Activated gamma-delta T cell (primary cell): Measurements from ENCODE around the gene RNPS1.
A peak's percentile ranks its signal among the peaks of the same experiment; 100 is the strongest.
"Not testable (repeated sequence)": the region's sequence is repeated elsewhere in the genome, so short reads cannot be mapped to it uniquely, and the experiment has no call there.

Experiments used
- DNase-seq: peaks from one replicate; lab custom pipeline; 2025; lab: John Stamatoyannopoulos, UW

Gene RNPS1

GRCh38 chr16:2257726-2258125 is 10.2 kb downstream of the RNPS1 start:
- no peak for DNase-seq

DNA sequence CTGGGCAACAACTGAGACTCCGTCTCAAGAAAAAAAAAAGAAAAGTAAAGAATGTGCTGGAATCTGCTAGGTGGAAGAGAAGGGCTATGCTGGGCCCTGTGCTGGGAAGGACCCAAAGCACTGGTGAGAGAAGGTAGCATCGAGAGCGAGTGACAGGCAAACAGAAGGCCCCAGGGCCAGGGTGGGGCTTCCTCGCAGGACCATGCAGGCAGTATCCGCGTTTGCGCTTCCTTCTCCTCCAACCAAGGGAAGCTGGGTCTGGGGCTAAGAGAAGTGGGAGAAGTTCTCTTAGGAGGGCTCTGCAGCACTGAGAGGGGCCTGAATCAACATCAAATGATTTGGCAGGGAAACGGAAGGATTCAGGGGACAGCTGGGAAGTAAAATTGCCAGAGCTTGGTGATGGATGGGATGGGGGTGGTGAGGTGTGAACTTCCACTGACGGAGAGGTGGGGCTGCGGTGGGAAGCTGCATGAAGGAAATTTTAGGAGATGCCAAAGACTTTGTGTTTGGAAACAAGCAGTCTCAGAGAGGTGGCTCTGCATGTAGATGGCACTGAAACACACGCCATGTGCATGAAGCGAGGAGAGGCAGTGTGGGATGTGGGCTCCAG is 11.3 kb downstream of the RNPS1 start:
- no peak for DNase-seq

GRCh38 chr16:2253293-2253692 is 14.6 kb downstream of the RNPS1 start:
- DNase-seq, result no peak

- no peak for DNase-seq
These were observed 15.1 kb downstream of the RNPS1 start for GRCh38 chr16:2252806-2253148.

DNA sequence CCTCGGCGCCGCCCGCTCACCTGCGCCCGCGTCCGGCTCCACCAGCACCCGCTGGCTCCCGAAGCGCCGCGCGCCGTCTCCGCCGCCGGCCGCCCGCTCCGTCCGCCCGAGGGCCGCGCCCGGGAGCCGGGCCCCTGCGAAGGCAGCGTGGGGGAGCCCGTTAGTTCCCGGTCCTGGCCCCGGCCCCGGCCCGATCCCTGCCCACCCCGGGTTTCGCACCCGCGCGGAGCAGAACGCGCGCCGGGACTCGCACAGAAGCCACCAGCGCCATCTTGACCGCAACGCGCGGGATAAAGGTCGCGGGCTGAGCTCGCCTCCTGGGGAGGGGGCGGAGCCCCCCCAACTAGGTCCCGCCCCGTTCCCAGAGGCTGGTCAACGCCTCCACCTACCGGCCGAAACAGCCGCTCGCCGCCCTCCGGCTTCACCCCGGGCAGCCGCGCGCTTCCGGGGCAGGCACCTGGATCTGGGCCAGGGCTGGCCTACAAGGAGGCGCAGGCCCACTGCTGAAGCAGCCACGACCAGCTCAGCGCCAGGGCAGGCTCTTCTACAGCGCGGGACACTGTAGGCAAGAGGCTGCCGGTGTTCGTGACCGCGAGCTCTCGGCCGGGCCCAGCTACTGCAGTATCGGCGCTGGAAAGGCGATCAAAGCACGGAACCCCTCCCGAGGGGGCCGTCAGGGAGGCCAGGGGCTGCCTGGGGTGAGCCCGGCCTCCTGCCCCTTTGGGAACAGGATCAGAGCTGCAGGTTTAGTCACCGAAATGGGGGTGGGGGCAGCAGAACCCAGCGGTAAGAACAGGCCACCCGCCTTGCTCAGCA is 16.4 kb downstream of the RNPS1 start, which contains the start of gene ECI1:
Gene ECI1, minus strand, starts transcription at position 292 of the 816 bp plus-strand sequence. Its CDS starts 21 bp downstream, at position 271.
- DNase-seq, result peak; percentile 69

DNA sequence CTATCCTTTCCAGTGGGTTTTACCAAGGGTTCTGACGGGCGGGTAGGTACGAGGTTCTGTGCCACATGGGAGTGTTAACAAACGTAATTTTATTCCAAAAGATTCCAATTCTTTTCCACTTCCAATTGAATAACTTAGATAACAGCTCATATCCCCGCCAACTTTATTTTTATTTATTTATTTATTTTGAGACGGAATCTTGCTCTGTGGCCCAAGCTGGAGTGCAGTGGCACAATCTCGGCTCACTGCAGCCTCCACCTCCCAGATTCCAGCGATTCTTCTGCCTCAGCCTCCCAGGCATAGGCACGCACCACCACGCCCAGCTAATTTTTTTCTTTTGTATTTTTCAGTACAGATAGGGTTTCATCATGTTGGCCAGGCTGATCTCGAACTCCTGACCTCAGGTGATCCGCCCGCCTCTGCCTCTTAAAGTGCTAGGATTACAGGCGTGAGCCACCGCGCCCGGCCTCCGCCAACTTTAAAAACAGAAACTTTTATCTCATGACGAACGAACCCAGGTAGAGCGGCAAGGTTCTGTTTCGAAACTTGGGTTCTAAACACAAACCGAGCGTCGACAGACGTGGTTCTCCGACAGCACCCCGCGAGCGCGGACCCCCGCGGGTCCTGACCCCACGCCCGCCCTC is 17.2 kb downstream of the RNPS1 start:
- DNase-seq, result no peak

- DNase-seq, result no peak
These were observed 21.5 kb downstream of the RNPS1 start for GRCh38 chr16:2246301-2246885.

GRCh38 chr16:2244926-2245795 is 22.8 kb downstream of the RNPS1 start:
- no peak for DNase-seq

- no peak for DNase-seq
These were observed 23.6 kb downstream of the RNPS1 start for GRCh38 chr16:2244301-2244700.

- DNase-seq, result no peak
These were observed 24.1 kb downstream of the RNPS1 start for GRCh38 chr16:2243781-2244180.

- DNase-seq, result no peak
These were observed 24.8 kb downstream of the RNPS1 start for GRCh38 chr16:2243031-2243528.

DNA sequence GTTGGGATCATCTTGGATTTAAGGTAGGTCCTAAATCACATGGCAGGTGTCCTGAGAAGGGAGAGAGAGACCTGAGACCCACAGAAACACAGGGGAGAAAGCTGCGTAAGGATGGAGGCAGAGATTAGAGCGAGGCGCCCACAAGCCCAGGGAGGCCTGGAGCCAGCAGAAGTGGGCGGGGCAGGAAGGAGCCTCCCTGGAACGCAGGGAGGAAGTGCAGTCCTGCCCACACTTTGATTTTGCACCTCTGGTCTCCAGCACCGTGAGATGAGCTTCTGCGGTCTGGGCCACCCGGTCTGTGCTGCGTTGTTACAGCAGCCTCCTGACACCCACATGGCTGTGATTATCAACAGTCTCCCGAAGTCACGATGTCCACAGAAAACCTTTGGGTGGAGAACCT is 25.3 kb downstream of the RNPS1 start:
- DNase-seq, result no peak

- not testable (repeated sequence) for DNase-seq
These were observed 27.6 kb downstream of the RNPS1 start for GRCh38 chr16:2240331-2240730.

DNA sequence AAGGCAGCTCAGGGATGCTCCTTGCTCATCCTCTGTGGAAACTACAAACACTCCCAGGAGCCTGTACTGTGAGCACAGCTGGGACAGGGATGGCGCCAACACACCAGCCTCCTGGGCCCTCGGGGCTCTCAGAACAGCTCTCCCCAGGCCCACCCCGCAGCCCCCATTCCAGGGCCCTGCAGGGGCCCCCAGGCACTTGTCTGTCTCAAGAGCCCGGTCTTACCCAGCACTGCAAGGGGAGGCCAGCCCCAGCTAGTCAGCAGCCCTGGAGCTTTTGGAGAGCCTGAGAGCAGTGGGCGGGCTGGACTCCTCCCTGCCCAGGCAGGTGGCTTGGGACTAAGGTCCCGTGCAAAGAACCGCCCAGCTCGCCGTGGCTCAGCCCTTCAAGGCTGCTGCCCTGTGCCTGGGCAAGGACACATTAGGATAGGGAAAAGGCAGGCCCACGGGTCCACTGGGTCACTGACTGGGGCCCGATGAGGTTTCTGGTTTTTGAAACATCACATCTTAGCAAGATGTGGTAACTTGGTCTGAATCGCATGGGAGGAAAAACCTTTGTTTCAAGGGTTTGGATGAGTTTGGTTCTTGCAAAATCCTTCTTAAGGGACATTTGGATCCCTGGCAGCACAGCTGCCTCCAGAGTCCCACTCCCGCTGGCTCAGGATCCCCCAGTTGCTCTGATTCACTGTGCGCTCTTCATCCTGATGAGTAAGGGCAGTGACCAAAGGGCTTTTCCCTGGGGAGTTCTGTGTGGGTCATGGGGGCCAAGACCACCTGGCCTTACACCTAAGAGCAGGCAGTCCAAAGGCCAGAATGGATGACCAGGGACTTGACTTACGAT is 28.9 kb downstream of the RNPS1 start:
- DNase-seq, result no peak

GRCh38 chr16:2238150-2238837 is 29.6 kb downstream of the RNPS1 start:
- no peak for DNase-seq

GRCh38 chr16:2237493-2238149 is 30.3 kb downstream of the RNPS1 start:
- DNase-seq, result no peak

DNA sequence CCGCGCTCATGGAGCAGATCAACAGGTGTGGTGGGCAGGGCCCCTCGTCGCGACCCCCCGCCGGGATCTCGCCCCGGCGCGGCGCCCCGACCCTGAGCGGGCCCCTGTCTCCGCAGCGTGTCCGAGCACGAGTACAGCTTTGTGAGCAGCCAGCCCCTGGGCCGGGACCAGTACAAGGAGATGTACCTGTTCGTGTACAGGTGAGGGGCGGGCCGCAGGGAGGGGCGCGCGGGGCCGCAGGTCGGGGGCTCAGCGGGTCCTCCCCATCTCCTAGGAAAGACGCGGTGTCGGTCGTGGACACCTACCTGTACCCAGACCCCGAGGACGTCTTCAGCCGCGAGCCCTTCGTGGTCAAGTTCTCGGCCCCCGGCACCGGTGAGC is 30.8 kb downstream of the RNPS1 start:
- no peak for DNase-seq

- no peak for DNase-seq
These were observed 31.4 kb downstream of the RNPS1 start, which contains the start of gene DNASE1L2 for GRCh38 chr16:2236337-2237101. Gene DNASE1L2, plus strand, starts transcription at chr16:2236444. Its CDS starts 373 bp downstream, at chr16:2236817.
